ENCODE measurements around the gene RCE1.
A peak's percentile ranks its signal among the peaks of the same experiment; 100 is the strongest.

RCE1 gene

DNA sequence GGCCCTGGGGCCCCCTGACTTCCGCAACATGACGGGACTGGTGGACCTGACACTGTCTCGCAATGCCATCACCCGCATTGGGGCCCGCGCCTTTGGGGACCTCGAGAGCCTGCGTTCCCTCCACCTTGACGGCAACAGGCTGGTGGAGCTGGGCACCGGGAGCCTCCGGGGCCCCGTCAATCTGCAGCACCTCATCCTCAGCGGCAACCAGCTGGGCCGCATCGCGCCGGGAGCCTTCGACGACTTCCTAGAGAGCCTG lies 14.6 kb downstream of the RCE1 start:
- DNase-seq, result no peak

GRCh38 chr11:66858186-66858938 lies 15.1 kb downstream of the RCE1 start:
- DNase-seq, result no peak

DNA sequence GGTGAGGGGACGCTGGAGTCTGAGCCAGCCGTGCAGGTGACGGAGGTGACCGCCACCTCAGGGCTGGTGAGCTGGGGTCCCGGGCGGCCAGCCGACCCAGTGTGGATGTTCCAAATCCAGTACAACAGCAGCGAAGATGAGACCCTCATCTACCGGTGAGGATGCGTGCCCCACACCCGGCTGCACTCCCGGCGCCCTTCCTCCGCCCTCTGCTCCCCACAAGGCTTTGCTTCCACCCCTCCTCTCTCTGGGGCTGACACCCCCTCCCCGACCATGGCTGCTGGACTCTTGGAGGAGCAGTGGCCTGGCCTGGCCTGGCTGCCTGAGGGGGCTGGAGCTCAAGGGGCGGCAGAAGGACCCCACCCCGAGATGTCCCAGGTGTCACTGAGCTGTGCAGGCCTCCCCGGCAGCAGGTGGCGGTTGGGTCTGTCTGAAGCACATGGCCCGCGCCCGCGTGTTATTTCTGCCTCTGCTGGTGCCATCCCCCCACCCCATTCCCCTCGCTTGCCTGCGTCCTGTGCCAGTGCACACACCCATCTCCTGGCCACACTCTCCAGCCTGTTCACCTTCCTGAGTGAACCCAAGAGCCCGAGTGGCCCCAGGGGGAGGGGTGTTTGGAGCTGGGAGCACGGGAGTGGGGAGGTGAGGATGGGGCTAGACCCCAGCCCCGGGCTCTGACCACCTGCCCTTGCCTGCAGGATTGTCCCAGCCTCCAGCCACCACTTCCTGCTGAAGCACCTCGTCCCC lies 15.9 kb downstream of the RCE1 start:
- DNase-seq, result no peak

DNA sequence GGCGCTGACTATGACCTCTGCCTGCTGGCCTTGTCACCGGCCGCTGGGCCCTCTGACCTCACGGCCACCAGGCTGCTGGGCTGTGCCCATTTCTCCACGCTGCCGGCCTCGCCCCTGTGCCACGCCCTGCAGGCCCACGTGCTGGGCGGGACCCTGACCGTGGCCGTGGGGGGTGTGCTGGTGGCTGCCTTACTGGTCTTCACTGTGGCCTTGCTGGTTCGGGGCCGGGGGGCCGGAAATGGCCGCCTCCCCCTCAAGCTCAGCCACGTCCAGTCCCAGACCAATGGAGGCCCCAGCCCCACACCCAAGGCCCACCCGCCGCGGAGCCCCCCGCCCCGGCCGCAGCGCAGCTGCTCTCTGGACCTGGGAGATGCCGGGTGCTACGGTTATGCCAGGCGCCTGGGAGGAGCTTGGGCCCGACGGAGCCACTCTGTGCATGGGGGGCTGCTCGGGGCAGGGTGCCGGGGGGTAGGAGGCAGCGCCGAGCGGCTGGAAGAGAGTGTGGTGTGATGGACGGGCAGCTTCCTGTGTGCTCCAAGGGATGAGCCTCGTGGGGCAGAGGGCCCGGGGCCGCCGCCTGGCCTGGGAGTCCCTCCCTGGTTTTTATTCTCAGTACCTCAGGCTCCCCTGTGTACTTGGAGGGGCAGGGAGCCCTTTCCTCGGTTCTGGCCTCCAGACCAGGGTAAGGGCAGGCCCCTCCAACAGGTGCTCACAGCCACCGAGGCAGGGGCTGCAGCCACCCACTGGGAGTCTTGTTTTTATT lies 16.6 kb downstream of the RCE1 start:
- DNase-seq, result no peak

DNA sequence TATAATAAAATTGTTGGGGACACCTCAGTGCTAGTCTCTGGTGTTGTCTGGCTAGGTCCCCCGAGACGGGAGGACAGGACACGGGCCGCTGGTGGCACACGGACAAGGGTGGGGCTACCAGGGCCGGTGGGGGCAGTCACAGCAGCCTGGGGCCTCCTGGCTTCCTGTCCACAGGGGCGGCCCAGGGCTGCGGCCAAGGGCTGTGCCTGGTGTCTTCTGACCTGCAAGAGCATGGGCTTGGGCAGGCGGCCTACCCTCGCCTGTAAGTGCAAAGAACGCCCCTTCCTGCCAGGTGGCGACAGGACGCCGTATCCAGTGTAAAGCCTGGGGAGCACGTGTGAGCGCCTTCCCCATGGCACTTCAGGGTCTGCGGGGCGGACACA lies 17.2 kb downstream of the RCE1 start:
- no peak for DNase-seq

DNA sequence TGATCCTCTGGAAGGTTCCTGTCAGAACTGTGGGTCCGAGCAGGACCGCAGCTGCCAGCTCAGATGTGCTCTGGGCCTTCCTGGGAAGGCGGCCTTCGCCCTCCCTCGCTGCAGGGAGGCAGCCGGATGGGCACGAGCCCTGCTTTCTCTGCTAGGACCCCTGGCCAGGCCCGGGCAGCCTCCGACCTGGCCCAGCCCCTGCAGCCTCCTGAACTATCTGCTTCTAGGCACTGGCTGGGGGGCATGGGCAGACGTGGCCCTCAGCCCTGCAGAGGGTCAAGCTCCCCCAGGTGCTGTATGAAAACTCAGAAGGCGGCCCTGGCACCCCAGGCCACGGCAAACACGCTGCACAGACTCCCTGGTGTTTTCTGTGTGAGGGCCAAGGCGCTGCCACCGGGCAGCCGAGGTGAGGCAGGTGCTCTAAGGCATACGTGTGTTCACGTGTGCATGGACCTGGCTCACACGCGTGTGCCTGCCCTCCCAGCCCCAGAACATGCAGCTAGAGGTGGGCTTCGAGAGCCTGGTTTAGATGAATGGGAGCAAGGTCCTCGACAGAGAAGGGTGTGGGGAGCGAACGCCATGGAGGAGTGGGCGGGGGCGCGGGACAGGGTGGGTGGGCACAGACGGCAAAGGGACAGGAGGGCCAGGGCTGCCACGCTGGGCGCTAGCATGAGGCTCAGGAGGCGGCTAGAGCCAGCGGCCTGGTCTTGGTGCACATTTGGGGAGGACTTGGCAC lies 18.0 kb downstream of the RCE1 start:
- DNase-seq, result no peak

GRCh38 chr11:66861774-66862558 lies 18.7 kb downstream of the RCE1 start:
- DNase-seq, result no peak

DNA sequence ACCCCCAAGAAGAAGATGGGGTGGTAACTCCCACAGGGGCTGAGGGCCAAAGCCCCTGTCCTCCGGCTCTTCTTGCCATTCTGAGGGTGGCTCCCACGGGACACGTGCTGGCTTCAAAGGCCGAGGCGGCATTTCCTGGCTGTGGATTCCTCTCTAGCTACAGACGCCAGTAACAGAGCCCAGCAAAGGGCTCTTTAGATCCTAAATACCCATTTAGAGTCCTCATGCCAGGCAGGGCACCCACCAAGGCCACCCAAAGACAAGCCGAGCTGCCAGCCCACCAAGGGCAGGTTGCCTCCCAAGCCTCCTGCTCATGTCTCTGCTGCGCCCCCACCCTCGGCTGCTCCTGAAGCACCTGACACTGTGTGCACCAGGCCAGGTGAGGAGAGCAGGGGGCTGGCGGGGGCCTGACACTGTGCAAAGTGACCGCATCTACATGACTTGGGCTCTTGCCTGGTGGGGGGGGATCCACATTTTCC lies 19.4 kb downstream of the RCE1 start:
- DNase-seq, result no peak

DNA sequence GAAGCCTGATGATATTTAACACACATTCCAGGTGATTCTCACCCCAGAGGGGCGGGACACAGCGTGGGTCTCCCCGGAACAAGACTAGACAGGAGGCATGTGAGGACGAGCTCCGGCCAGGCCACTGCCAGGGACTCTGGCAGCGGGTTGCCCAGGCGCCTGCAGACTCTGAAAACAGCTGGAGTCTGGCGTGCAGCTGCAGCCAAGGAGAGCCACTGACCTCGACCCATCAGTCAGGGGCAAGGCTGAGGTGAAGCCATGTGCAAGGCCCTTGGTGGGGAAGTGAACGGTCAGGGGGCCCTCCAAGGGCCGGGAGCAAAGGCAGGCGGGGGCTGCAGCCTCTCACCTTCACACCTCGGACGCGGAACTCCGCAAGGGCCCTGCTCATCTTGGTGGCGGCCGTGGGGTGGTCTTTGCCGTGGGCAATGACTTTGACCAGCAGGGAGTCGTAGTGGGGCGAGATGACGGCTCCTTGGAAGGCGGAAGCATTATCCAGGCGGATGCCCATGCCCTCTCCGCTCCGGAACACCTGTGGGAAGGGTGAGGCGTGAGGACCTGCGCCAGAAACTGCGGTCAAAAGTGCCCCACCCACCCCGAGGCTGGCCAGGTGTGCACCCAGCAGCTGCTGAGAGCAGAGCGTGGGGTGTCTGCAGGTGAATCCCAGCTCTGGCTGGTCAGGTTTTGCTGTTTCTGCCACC lies 20.3 kb downstream of the RCE1 start:
- DNase-seq, result no peak

GRCh38 chr11:66864172-66864901 lies 21.1 kb downstream of the RCE1 start:
- no peak for DNase-seq

DNA sequence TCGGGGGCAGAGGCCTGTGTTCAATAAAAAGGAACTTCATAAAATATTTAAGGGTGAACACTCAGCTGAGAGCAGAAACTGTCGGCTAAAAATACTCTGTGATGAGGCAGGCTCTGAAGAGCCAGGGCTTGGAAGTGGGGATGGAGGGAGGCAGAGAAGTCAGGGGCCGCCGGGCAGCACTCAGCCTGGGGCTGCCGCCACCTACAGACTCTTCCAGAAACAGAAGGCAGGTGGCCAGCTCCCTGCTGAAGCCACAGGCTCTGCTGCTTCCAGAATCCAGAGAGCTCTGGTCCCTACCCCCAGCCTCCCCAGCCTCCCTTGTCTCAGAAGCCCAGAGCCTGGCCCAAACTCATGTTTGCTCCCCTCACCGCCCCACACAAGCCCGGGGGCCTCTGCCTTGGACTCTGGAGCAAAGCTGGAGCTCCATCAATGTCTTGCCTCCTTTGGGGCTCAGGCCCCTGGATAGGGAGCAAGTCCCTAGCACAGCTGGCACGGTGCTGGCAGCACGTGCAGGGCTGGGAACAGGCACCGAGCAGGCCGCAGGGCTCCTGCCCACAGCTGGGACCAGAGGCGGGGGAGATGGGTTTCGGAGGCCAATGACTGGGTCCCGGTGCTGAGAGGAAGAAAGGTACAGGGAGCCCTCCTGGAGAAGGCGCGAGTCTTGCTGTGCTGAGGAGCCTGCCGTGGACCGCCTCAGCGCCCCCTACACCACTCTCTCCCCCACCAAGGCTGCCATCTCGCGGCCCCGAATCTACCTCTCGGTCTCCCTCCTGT lies 21.9 kb downstream of the RCE1 start:
- no peak for DNase-seq

DNA sequence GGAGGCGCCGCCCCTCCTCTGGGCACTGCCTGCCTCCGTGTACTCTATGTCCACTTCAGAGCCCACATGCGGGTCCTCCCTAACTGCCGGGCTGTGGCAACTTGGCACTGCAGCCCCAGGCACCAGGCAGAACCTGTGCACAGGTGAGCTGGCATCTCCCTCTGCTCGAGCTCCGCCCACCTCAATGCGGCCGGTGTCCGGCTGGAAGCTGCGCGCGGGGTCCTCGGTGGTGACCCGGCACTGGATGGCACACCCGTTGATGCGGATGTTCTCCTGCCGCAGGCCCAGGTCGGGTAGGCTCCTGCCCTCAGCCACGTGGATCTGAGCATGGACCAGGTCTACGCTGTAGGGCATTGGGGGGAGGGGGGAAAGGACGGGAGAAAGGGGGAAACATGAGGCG lies 22.8 kb downstream of the RCE1 start:
- DNase-seq, result no peak

GRCh38 chr11:66866511-66866986 lies 23.3 kb downstream of the RCE1 start:
- DNase-seq, result no peak

- no peak for DNase-seq
These were observed 24.3 kb downstream of the RCE1 start for GRCh38 chr11:66867425-66868040.

GRCh38 chr11:66868082-66868725 lies 25.0 kb downstream of the RCE1 start:
- no peak for DNase-seq

- DNase-seq, result peak; percentile 72
These were observed 25.7 kb downstream of the RCE1 start for GRCh38 chr11:66868726-66869566.

GRCh38 chr11:66869567-66869870 lies 26.3 kb downstream of the RCE1 start:
- DNase-seq, result no peak

DNA sequence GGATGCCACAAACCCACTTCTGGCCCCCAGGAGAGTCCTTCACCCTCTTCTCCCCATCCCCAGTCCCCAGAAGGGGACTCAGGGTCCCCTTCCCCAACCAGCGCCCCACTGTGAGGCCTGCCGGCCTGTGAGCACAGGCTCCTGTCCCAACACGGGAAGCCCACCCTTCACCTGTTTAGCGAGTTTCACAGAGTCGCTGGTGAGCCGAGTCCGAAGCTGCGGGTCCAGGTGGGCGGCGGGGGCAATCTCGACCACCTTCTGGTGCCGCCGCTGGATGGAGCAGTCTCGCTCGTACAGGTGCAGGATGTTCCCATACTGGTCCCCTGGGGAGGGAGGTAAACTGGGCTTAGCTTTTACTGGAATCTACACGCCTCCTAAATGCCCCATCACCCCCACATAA lies 26.9 kb downstream of the RCE1 start:
- DNase-seq, result no peak

Measured in activated gamma-delta T cell treated with Interleukin-2 at 50 U/mL for 16 hours (primary cell).